WTC11 (cell line): Measurements from ENCODE around the gene NR2C2AP. TPM values are rescaled to one million over a fixed set of nuclear protein-coding genes. Genes with fewer than 3 reads are reported as not detected.

ENCODE experiments used
- ATAC-seq: fragments of 200-7000 bp; cut with Tn5 transposase; 2 replicates; pipeline ENCODE4 v1.10.0; 2021; ENCODE audit warnings: mild to moderate bottlenecking, moderate library complexity
- CTCF ChIA-PET: fragments of 300-600 bp; sonication (Branson Sonifier 250); formaldehyde crosslinking; loops from one replicate; lab custom pipeline; 2021; ENCODE audit warnings: antibody characterized with exemption; lab: Charles Lee
- POLR2A ChIA-PET: fragments of 350-600 bp; sonication (Branson Sonifier 250); formaldehyde crosslinking; loops from one replicate; lab custom pipeline; 2021; ENCODE audit warnings: antibody characterized with exemption; lab: Charles Lee
- DNase-seq: peaks from one replicate; pipeline ENCODE4 v3.0.0; 2021; ENCODE audit warnings: low spot score
- H3K27ac Mint-ChIP-seq: 2 replicates; pipeline ENCODE4 v1.8.0; 2021; ENCODE audit warnings: mixed read lengths
- H3K27me3 Mint-ChIP-seq: 2 replicates; pipeline ENCODE4 v1.8.0; 2021; ENCODE audit warnings: low read depth, mild to moderate bottlenecking, moderate library complexity, mixed read lengths
- H3K36me3 Mint-ChIP-seq: 2 replicates; pipeline ENCODE4 v1.8.0; 2021; ENCODE audit warnings: mixed read lengths
- H3K4me1 Mint-ChIP-seq: 2 replicates; pipeline ENCODE4 v1.8.0; 2022; ENCODE audit warnings: mixed read lengths
- H3K4me3 Mint-ChIP-seq: 2 replicates; pipeline ENCODE4 v1.8.0; 2021; ENCODE audit warnings: mild to moderate bottlenecking, moderate library complexity, mixed read lengths
- H3K9me3 Mint-ChIP-seq: 2 replicates; pipeline ENCODE4 v1.8.0; 2021; ENCODE audit warnings: mixed read lengths
- ARID4B ChIP-seq: sonication (generic); formaldehyde crosslinking; IDR thresholded peaks from 2 replicates; pipeline ENCODE4 v1.8.0; 2023; ENCODE audit warnings: missing genetic modification reagents, mild to moderate bottlenecking, borderline replicate concordance
- ATF3 ChIP-seq: sonication (generic); formaldehyde crosslinking; conservative IDR thresholded peaks from 2 replicates; pipeline ENCODE4 v1.8.1; 2022; ENCODE audit warnings: mild to moderate bottlenecking, missing genetic modification reagents
- ATF6 ChIP-seq: sonication (generic); formaldehyde crosslinking; IDR thresholded peaks from 2 replicates; pipeline ENCODE4 v1.8.1; 2023; ENCODE audit warnings: mild to moderate bottlenecking, missing genetic modification reagents
- CREB1 ChIP-seq: sonication (generic); formaldehyde crosslinking; IDR thresholded peaks from 2 replicates; pipeline ENCODE4 v1.8.0; 2023; ENCODE audit warnings: mild to moderate bottlenecking, missing genetic modification reagents
- E2F5 ChIP-seq: sonication (generic); formaldehyde crosslinking; IDR thresholded peaks from 2 replicates; pipeline ENCODE4 v1.8.1; 2022; ENCODE audit warnings: mild to moderate bottlenecking, moderate library complexity, missing genetic modification reagents
- ESRRA ChIP-seq: sonication (generic); formaldehyde crosslinking; IDR thresholded peaks from 2 replicates; pipeline ENCODE4 v1.8.1; 2022; ENCODE audit warnings: mild to moderate bottlenecking, missing genetic modification reagents, borderline replicate concordance
- FOXK1 ChIP-seq: sonication (generic); formaldehyde crosslinking; IDR thresholded peaks from 2 replicates; pipeline ENCODE4 v1.8.0; 2022; ENCODE audit warnings: mild to moderate bottlenecking, moderate library complexity, missing genetic modification reagents
- GTF2I ChIP-seq: fragments of 250-450 bp; sonication (Bioruptor Pico); conservative IDR thresholded peaks from 2 replicates; pipeline ENCODE4 v1.4.0; 2021; ENCODE audit warnings: mild to moderate bottlenecking
- JAZF1 ChIP-seq: fragments of 250-450 bp; sonication (Bioruptor Pico); IDR thresholded peaks from 2 replicates; pipeline ENCODE4 v1.9.0; 2021; ENCODE audit warnings: moderate library complexity, mild to moderate bottlenecking, inconsistent platforms
- SP1 ChIP-seq: sonication (generic); formaldehyde crosslinking; conservative IDR thresholded peaks from 2 replicates; pipeline ENCODE4 v1.8.1; 2022; ENCODE audit warnings: missing genetic modification reagents
- ZBTB21 ChIP-seq: sonication (generic); formaldehyde crosslinking; IDR thresholded peaks from 2 replicates; pipeline ENCODE4 v1.8.1; 2023; ENCODE audit warnings: mild to moderate bottlenecking, missing genetic modification reagents, borderline replicate concordance
- ZNF232 ChIP-seq: sonication (generic); formaldehyde crosslinking; IDR thresholded peaks from 2 replicates; pipeline ENCODE4 v1.8.0; 2022; ENCODE audit warnings: mild to moderate bottlenecking, missing genetic modification reagents
- ZNF281 ChIP-seq: sonication (generic); formaldehyde crosslinking; IDR thresholded peaks from 2 replicates; pipeline ENCODE4 v1.8.0; 2023; ENCODE audit warnings: mild to moderate bottlenecking, missing genetic modification reagents
- total RNA-seq: library from RNA; stranded (reverse); gene quantifications from 3 replicates; pipeline ENCODE4 v1.2.3, GENCODE V29; 2021

The NR2C2AP gene
- total RNA-seq, 1 experiment from 2014 or later, result 24.9 TPM

GRCh38 chr19:19205416-19206410 lies 2.5 kb upstream of the NR2C2AP start:
- TF ChIP-seq GTF2I (0 out of 2 replicates have a peak, but pooled peaks have one; percentile 20), ZNF232 (no peak), SP1 (CRISPR knock-in tag) (no peak)
- Mint-ChIP-seq H3K27ac (no peak overlapping the region), H3K36me3 (no peaks in the 10 kb centered on the region), H3K4me1 (peaks cover 12% of the 10 kb centered on the region), H3K9me3 (peaks cover 7% of the 10 kb centered on the region; the same call in 1 of the 2 replicates), H3K27me3 (peaks cover 68% of the 10 kb centered on the region), H3K4me3 (no peak overlapping the region)
- ChIA-PET POLR2A (no interaction called here), CTCF (interaction anchor here (0.8 to 1.7 kb wide), 4 partner anchors 11 to 26 kb away, joined by 3 to 4 read pairs (median 4); no protein-coding TSS in a partner anchor)
- no peak for ATAC-seq
- no peak for DNase-seq

- Mint-ChIP-seq H3K9me3 (peaks cover 7% of the 10 kb centered on the region; the same call in 1 of the 2 replicates), H3K4me1 (peaks cover 12% of the 10 kb centered on the region), H3K27me3 (peaks cover 53% of the 10 kb centered on the region), H3K36me3 (peaks cover 3% of the 10 kb centered on the region; the same call in 1 of the 2 replicates), H3K4me3 (peak overlapping the region; percentile 88; the same call in 1 of the 2 replicates), H3K27ac (no peak overlapping the region)
- POLR2A ChIA-PET, result interaction anchor here (0.7 kb wide), 1 partner anchor 370 kb away, joined by 6 read pairs; no protein-coding TSS in a partner anchor
- ATAC-seq (no peak; the same call in 1 of the 2 replicates), DNase-seq (peak; percentile 37)
- no peak for TF ChIP-seq JAZF1 (CRISPR knock-in tag)
- TF ChIP-seq ZBTB21 (CRISPR knock-in tag), result no peak
- no peak for TF ChIP-seq ESRRA (CRISPR knock-in tag)
- TF ChIP-seq ARID4B (CRISPR knock-in tag), result no peak
- TF ChIP-seq ATF6 (CRISPR knock-in tag), result no peak
- TF ChIP-seq ZNF281 (CRISPR knock-in tag), result no peak
- CTCF ChIA-PET, result interaction anchor here (0.7 to 4.2 kb wide), 5 partner anchors 12 to 370 kb away, joined by 3 to 22 read pairs (median 3); partner anchors contain the start of genes BORCS8 and RFXANK
These were observed 967 bp upstream of the NR2C2AP start for GRCh38 chr19:19204181-19204580.

GRCh38 chr19:19202707-19203011 lies 555 bp downstream of the NR2C2AP start:
- Mint-ChIP-seq H3K9me3 (peaks cover 7% of the 10 kb centered on the region; the same call in 1 of the 2 replicates), H3K27me3 (peaks cover 44% of the 10 kb centered on the region), H3K27ac (no peak overlapping the region), H3K36me3 (peaks cover 10% of the 10 kb centered on the region), H3K4me3 (peak overlapping the region; percentile 88), H3K4me1 (peaks cover 12% of the 10 kb centered on the region)
- ChIA-PET CTCF (interaction anchor here (0.8 to 4.2 kb wide), 6 partner anchors 9 to 59 kb away, joined by 3 to 22 read pairs (median 4); partner anchors contain the start of gene NCAN), POLR2A (interaction anchor here (0.6 to 1.6 kb wide), 4 partner anchors 10 to 63 kb away, joined by 3 to 9 read pairs (median 5); no protein-coding TSS in a partner anchor)
- DNase-seq, result no peak
- peak; percentile 19 for ATAC-seq
- TF ChIP-seq FOXK1 (CRISPR knock-in tag), result 0 out of 2 replicates have a peak, but pooled peaks have one; percentile 4
- TF ChIP-seq E2F5 (CRISPR knock-in tag), result no peak
- no peak for TF ChIP-seq ATF3 (CRISPR knock-in tag)
- TF ChIP-seq CREB1 (CRISPR knock-in tag), result no peak
- TF ChIP-seq ARID4B (CRISPR knock-in tag), result no peak
